HEK293 (cell line): ENCODE measurements around the gene LMAN2L.

ENCODE experiments used
- CTCF ChIA-PET: fragments of 350-600 bp; formaldehyde crosslinking; extraction: SDS; loops from one replicate; lab custom pipeline; 2021; ENCODE audit warnings: antibody characterized with exemption; lab: Yijun Ruan, JAX
- POLR2A ChIA-PET: fragments of 300-600 bp; formaldehyde crosslinking; extraction: SDS; loops from one replicate; lab custom pipeline; 2020; ENCODE audit warnings: antibody characterized with exemption, inconsistent platforms; lab: Yijun Ruan, JAX
- H3K27ac ChIP-seq: fragments of 200-500 bp; sonication (Bioruptor generic); 2 replicates; pipeline ENCODE4 v1.5.1; 2014; ENCODE audit warnings: low read depth, low read length, control low read depth, inconsistent platforms; ENCODE audit errors: extremely low read depth
- H3K36me3 ChIP-seq, 2 experiments: fragments of 200-500 bp in 1 of 2; sonication (Bioruptor generic) in 1 of 2; 1 replicate in 1 of 2; 2 replicates in 1 of 2; pipeline ENCODE4 v1.5.1; 2014 to 2017; ENCODE audit warnings: inconsistent platforms in 2 of 2, low read length in 2 of 2; ENCODE audit not compliant: control insufficient read depth in 2 of 2, insufficient read depth in 1 of 2
- H3K4me1 ChIP-seq: fragments of 200-500 bp; sonication (Bioruptor generic); 2 replicates; pipeline ENCODE4 v1.5.1; 2014; ENCODE audit warnings: mild to moderate bottlenecking, low read length, inconsistent platforms; ENCODE audit not compliant: control insufficient read depth, insufficient read depth
- H3K4me3 ChIP-seq: 2 replicates; pipeline ENCODE4 v1.5.1; 2011; ENCODE audit warnings: low read depth, mild to moderate bottlenecking, control low read depth, low read length, moderate library complexity
- H3K9me3 ChIP-seq: fragments of 200-500 bp; sonication (Bioruptor generic); 2 replicates; pipeline ENCODE4 v1.5.1; 2014; ENCODE audit warnings: low read depth, low read length, inconsistent platforms; ENCODE audit not compliant: control insufficient read depth, insufficient read depth
- BCL11A ChIP-seq: fragments of 450-650 bp; formaldehyde crosslinking; IDR thresholded peaks from 2 replicates; pipeline ENCODE4 v1.5.1; 2016; ENCODE audit warnings: low read depth, missing biosample characterization, missing genetic modification characterization
- GLI4 ChIP-seq: fragments of 450-650 bp; formaldehyde crosslinking; IDR thresholded peaks from 2 replicates; pipeline ENCODE4 v1.5.1; 2016; ENCODE audit warnings: missing biosample characterization, missing genetic modification characterization
- MYNN ChIP-seq: fragments of 450-650 bp; formaldehyde crosslinking; IDR thresholded peaks from 2 replicates; pipeline ENCODE4 v1.5.1; 2016; ENCODE audit warnings: missing biosample characterization, missing genetic modification characterization, borderline replicate concordance
- PRDM1 ChIP-seq: fragments of 450-650 bp; formaldehyde crosslinking; IDR thresholded peaks from 2 replicates; pipeline ENCODE4; 2016; ENCODE audit warnings: missing biosample characterization, missing genetic modification characterization
- SP7 ChIP-seq: fragments of 450-650 bp; formaldehyde crosslinking; IDR thresholded peaks from 2 replicates; pipeline ENCODE4 v1.5.1; 2016; ENCODE audit warnings: missing biosample characterization, missing genetic modification characterization
- ZBTB44 ChIP-seq: fragments of 450-650 bp; IDR thresholded peaks from 2 replicates; pipeline ENCODE4 v1.5.1; 2018; ENCODE audit warnings: missing biosample characterization, mild to moderate bottlenecking, missing genetic modification characterization
- ZFP41 ChIP-seq: fragments of 450-650 bp; formaldehyde crosslinking; IDR thresholded peaks from 2 replicates; pipeline ENCODE4 v1.5.1; 2016; ENCODE audit warnings: missing biosample characterization, missing genetic modification characterization, borderline replicate concordance
- ZNF324 ChIP-seq: fragments of 450-650 bp; formaldehyde crosslinking; IDR thresholded peaks from 2 replicates; pipeline ENCODE4 v1.5.1; 2016; ENCODE audit warnings: missing biosample characterization, missing genetic modification characterization
- ZNF560 ChIP-seq: fragments of 450-650 bp; formaldehyde crosslinking; IDR thresholded peaks from 2 replicates; pipeline ENCODE4 v1.5.1; 2017; ENCODE audit warnings: missing biosample characterization, missing genetic modification characterization, borderline replicate concordance
- ZNF585B ChIP-seq: fragments of 450-650 bp; formaldehyde crosslinking; IDR thresholded peaks from 2 replicates; pipeline ENCODE4 v1.5.1; 2016; ENCODE audit warnings: missing biosample characterization, missing genetic modification characterization
- ZNF830 ChIP-seq: fragments of 450-650 bp; IDR thresholded peaks from 2 replicates; pipeline ENCODE4 v1.5.0; 2018; ENCODE audit warnings: missing biosample characterization, missing genetic modification characterization, low read depth, mild to moderate bottlenecking, moderate library complexity
- ZSCAN4 ChIP-seq: fragments of 450-650 bp; formaldehyde crosslinking; IDR thresholded peaks from 2 replicates; pipeline ENCODE4 v1.5.1; 2017; ENCODE audit warnings: missing biosample characterization, missing genetic modification characterization
- TF ChIP-seq, protein P1 (sequence below): fragments of 450-650 bp; formaldehyde crosslinking; IDR thresholded peaks from 2 replicates; pipeline ENCODE4 v1.5.1; 2017; ENCODE audit warnings: missing biosample characterization, missing genetic modification characterization
- TF ChIP-seq, protein P2 (sequence below): fragments of 450-650 bp; formaldehyde crosslinking; conservative IDR thresholded peaks from 2 replicates; pipeline ENCODE4 v1.5.1; 2016; ENCODE audit warnings: low read depth, missing biosample characterization, missing genetic modification characterization
- TF ChIP-seq, protein P3 (sequence below): fragments of 450-650 bp; formaldehyde crosslinking; IDR thresholded peaks from 2 replicates; pipeline ENCODE4 v1.5.1; 2016; ENCODE audit warnings: missing biosample characterization, missing genetic modification characterization

The LMAN2L gene

GRCh38 chr2:96733931-96734330, 5.9 kb downstream of the LMAN2L start:
- Histone ChIP-seq H3K36me3 (peaks cover 58 to 87% of the 10 kb centered on the region in 2 experiments), H3K4me3 (no peak overlapping the region), H3K27ac (no peak overlapping the region), H3K9me3 (no peaks in the 10 kb centered on the region), H3K4me1 (no peaks in the 10 kb centered on the region)
- no peak for TF ChIP-seq ZNF324 (tag by site-specific recombination)
- no peak for TF ChIP-seq PRDM1
- TF ChIP-seq, protein P1, sequence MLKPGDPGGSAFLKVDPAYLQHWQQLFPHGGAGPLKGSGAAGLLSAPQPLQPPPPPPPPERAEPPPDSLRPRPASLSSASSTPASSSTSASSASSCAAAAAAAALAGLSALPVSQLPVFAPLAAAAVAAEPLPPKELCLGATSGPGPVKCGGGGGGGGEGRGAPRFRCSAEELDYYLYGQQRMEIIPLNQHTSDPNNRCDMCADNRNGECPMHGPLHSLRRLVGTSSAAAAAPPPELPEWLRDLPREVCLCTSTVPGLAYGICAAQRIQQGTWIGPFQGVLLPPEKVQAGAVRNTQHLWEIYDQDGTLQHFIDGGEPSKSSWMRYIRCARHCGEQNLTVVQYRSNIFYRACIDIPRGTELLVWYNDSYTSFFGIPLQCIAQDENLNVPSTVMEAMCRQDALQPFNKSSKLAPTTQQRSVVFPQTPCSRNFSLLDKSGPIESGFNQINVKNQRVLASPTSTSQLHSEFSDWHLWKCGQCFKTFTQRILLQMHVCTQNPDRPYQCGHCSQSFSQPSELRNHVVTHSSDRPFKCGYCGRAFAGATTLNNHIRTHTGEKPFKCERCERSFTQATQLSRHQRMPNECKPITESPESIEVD (tag by site-specific recombination), result no peak
- TF ChIP-seq, protein P2, sequence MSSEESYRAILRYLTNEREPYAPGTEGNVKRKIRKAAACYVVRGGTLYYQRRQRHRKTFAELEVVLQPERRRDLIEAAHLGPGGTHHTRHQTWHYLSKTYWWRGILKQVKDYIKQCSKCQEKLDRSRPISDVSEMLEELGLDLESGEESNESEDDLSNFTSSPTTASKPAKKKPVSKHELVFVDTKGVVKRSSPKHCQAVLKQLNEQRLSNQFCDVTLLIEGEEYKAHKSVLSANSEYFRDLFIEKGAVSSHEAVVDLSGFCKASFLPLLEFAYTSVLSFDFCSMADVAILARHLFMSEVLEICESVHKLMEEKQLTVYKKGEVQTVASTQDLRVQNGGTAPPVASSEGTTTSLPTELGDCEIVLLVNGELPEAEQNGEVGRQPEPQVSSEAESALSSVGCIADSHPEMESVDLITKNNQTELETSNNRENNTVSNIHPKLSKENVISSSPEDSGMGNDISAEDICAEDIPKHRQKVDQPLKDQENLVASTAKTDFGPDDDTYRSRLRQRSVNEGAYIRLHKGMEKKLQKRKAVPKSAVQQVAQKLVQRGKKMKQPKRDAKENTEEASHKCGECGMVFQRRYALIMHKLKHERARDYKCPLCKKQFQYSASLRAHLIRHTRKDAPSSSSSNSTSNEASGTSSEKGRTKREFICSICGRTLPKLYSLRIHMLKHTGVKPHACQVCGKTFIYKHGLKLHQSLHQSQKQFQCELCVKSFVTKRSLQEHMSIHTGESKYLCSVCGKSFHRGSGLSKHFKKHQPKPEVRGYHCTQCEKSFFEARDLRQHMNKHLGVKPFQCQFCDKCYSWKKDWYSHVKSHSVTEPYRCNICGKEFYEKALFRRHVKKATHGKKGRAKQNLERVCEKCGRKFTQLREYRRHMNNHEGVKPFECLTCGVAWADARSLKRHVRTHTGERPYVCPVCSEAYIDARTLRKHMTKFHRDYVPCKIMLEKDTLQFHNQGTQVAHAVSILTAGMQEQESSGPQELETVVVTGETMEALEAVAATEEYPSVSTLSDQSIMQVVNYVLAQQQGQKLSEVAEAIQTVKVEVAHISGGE (tag by site-specific recombination), result no peak
- TF ChIP-seq, protein P3, sequence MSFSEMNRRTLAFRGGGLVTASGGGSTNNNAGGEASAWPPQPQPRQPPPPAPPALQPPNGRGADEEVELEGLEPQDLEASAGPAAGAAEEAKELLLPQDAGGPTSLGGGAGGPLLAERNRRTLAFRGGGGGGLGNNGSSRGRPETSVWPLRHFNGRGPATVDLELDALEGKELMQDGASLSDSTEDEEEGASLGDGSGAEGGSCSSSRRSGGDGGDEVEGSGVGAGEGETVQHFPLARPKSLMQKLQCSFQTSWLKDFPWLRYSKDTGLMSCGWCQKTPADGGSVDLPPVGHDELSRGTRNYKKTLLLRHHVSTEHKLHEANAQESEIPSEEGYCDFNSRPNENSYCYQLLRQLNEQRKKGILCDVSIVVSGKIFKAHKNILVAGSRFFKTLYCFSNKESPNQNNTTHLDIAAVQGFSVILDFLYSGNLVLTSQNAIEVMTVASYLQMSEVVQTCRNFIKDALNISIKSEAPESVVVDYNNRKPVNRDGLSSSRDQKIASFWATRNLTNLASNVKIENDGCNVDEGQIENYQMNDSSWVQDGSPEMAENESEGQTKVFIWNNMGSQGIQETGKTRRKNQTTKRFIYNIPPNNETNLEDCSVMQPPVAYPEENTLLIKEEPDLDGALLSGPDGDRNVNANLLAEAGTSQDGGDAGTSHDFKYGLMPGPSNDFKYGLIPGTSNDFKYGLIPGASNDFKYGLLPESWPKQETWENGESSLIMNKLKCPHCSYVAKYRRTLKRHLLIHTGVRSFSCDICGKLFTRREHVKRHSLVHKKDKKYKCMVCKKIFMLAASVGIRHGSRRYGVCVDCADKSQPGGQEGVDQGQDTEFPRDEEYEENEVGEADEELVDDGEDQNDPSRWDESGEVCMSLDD (tag by site-specific recombination), result no peak
- TF ChIP-seq MYNN (tag by site-specific recombination), result no peak
- no peak for TF ChIP-seq BCL11A
- no peak for TF ChIP-seq ZNF830 (tag by site-specific recombination)
- TF ChIP-seq ZSCAN4 (tag by site-specific recombination), result no peak
- TF ChIP-seq ZNF585B (tag by site-specific recombination), result no peak
- no peak for TF ChIP-seq GLI4 (tag by site-specific recombination)
- TF ChIP-seq ZNF560 (tag by site-specific recombination), result no peak
- TF ChIP-seq SP7 (tag by site-specific recombination), result no peak
- no peak for TF ChIP-seq ZBTB44 (tag by site-specific recombination)
- TF ChIP-seq ZFP41 (tag by site-specific recombination), result no peak
- ChIA-PET POLR2A (no interaction called here), CTCF (interaction anchor here (0.6 kb wide), 1 partner anchor 537 kb away, joined by 3 read pairs; no protein-coding TSS in a partner anchor)
